GM23338 (cell line): ENCODE results near the gene C11orf42. TPM values are rescaled to one million over a fixed set of nuclear protein-coding genes. Genes with fewer than 3 reads are reported as not detected.

Source experiments
- ATAC-seq: fragments of 200-7000 bp; cut with Tn5 transposase; 3 replicates; pipeline ENCODE4 v1.9.1; 2020
- DNase-seq: peaks from one replicate; pipeline ENCODE4 v3.0.0-alpha.2; 2015; ENCODE audit warnings: low spot score
- H2AFZ ChIP-seq: fragments of 200-600 bp; sonication (generic); 2 replicates; pipeline ENCODE4 v1.8.0; 2016; ENCODE audit warnings: antibody characterized with exemption, mild to moderate bottlenecking, moderate library complexity
- H3F3A ChIP-seq: fragments of 200-600 bp; sonication (generic); replicated peaks from 2 replicates; pipeline ENCODE4 v1.8.0; 2017; ENCODE audit warnings: antibody characterized with exemption, mixed run types, low read depth
- H3K27ac ChIP-seq: fragments of 200-600 bp; sonication (generic); 2 replicates; pipeline ENCODE4 v1.6.1; 2016; ENCODE audit warnings: low read depth
- H3K27me3 ChIP-seq: fragments of 200-600 bp; sonication (generic); 2 replicates; pipeline ENCODE4 v1.8.0; 2016; ENCODE audit warnings: mild to moderate bottlenecking, mixed run types, moderate library complexity; ENCODE audit not compliant: insufficient read depth
- H3K36me3 ChIP-seq: fragments of 200-600 bp; sonication (generic); 2 replicates; pipeline ENCODE4 v1.8.0; 2016; ENCODE audit warnings: mild to moderate bottlenecking; ENCODE audit not compliant: insufficient read depth
- H3K4me1 ChIP-seq: fragments of 200-600 bp; sonication (generic); 2 replicates; pipeline ENCODE4 v1.8.0; 2016; ENCODE audit warnings: mild to moderate bottlenecking, moderate library complexity; ENCODE audit not compliant: insufficient read depth
- H3K4me2 ChIP-seq: fragments of 200-600 bp; sonication (generic); 2 replicates; pipeline ENCODE4 v1.7.1; 2017; ENCODE audit warnings: mixed run types
- H3K4me3 ChIP-seq: fragments of 200-600 bp; sonication (generic); 2 replicates; pipeline ENCODE4 v1.6.1; 2016; ENCODE audit warnings: mixed run types
- H3K79me2 ChIP-seq: fragments of 200-600 bp; sonication (generic); replicated peaks from 2 replicates; pipeline ENCODE4 v1.8.0; 2017; ENCODE audit warnings: mild to moderate bottlenecking; ENCODE audit not compliant: insufficient read depth
- H3K9me2 ChIP-seq: fragments of 200-600 bp; sonication (generic); 2 replicates; pipeline ENCODE4 v1.8.0; 2017; ENCODE audit not compliant: insufficient read depth
- H4K20me1 ChIP-seq: fragments of 200-600 bp; sonication (generic); replicated peaks from 2 replicates; pipeline ENCODE4 v1.8.0; 2017; ENCODE audit warnings: mild to moderate bottlenecking; ENCODE audit not compliant: insufficient read depth
- H3K27ac Mint-ChIP-seq: 2 replicates; pipeline ENCODE4 v1.8.0; 2020; ENCODE audit warnings: inconsistent platforms, mild to moderate bottlenecking, moderate library complexity, mixed read lengths
- H3K27me3 Mint-ChIP-seq: 3 replicates; pipeline ENCODE4 v1.8.0; 2022; ENCODE audit warnings: low read depth, mild to moderate bottlenecking, moderate library complexity, mixed read lengths, inconsistent platforms; ENCODE audit not compliant: insufficient read depth, poor library complexity
- H3K36me3 Mint-ChIP-seq: 3 replicates; pipeline ENCODE4 v1.8.0; 2021; ENCODE audit warnings: low read depth, mild to moderate bottlenecking, inconsistent platforms, moderate library complexity, mixed read lengths
- H3K4me1 Mint-ChIP-seq: 3 replicates; pipeline ENCODE4 v1.8.0; 2020; ENCODE audit warnings: mild to moderate bottlenecking, inconsistent platforms, mixed read lengths
- H3K4me3 Mint-ChIP-seq: 3 replicates; pipeline ENCODE4 v1.8.0; 2021; ENCODE audit warnings: moderate library complexity, mild to moderate bottlenecking, inconsistent platforms, mixed read lengths
- H3K9me3 Mint-ChIP-seq: 3 replicates; pipeline ENCODE4 v1.8.0; 2020; ENCODE audit warnings: moderate library complexity, mild to moderate bottlenecking, inconsistent platforms, mixed read lengths
- CREB1 ChIP-seq: fragments of 250-450 bp; sonication (Bioruptor Pico); IDR thresholded peaks from 2 replicates; pipeline ENCODE4 v1.5.0; 2020; ENCODE audit warnings: low read depth, mild to moderate bottlenecking, moderate library complexity
- CTCF ChIP-seq, 2 experiments: fragments of 200-600 bp in 1 of 2; sonication (generic) in 1 of 2; conservative IDR thresholded peaks; 2 replicates each; pipeline versions ENCODE4 v1.5.1 to v1.6.1; 2016 to 2017; ENCODE audit warnings: antibody characterized with exemption in 2 of 2, low read depth in 2 of 2, mild to moderate bottlenecking in 2 of 2, moderate library complexity in 1 of 2
- ETS1 ChIP-seq: IDR thresholded peaks from 2 replicates; pipeline ENCODE4 v1.6.1; 2016; ENCODE audit warnings: antibody characterized with exemption
- EZH2 ChIP-seq: fragments of 200-600 bp; sonication (generic); IDR thresholded peaks from one replicate; pipeline ENCODE4 v1.8.0; 2017; ENCODE audit warnings: antibody characterized with exemption, mild to moderate bottlenecking, low read depth; ENCODE audit not compliant: unreplicated experiment
- EZH2phosphoT487 ChIP-seq: fragments of 200-600 bp; sonication (generic); IDR thresholded peaks from one replicate; pipeline ENCODE4 v1.8.1; 2018; ENCODE audit warnings: antibody characterized with exemption; ENCODE audit not compliant: unreplicated experiment
- JUNB ChIP-seq: IDR thresholded peaks from one replicate; pipeline ENCODE4 v1.6.1; 2016; ENCODE audit warnings: antibody characterized with exemption; ENCODE audit not compliant: unreplicated experiment
- NANOG ChIP-seq: IDR thresholded peaks from 2 replicates; pipeline ENCODE4 v1.6.1; 2016; ENCODE audit warnings: antibody characterized with exemption, borderline replicate concordance
- POLR2AphosphoS5 ChIP-seq: IDR thresholded peaks from 2 replicates; pipeline ENCODE4 v1.6.1; 2016; ENCODE audit warnings: antibody characterized with exemption, low read depth
- STAT1 ChIP-seq: IDR thresholded peaks from one replicate; pipeline ENCODE4 v1.6.1; 2016; ENCODE audit warnings: antibody characterized with exemption; ENCODE audit not compliant: unreplicated experiment
- ZNF114 ChIP-seq: fragments of 250-450 bp; sonication (Bioruptor Pico); IDR thresholded peaks from 2 replicates; pipeline ENCODE4 v1.5.0; 2020; ENCODE audit warnings: mild to moderate bottlenecking, moderate library complexity
- ZNF331 ChIP-seq: fragments of 250-450 bp; sonication (Bioruptor Pico); IDR thresholded peaks from 2 replicates; pipeline ENCODE4 v1.5.0; 2020; ENCODE audit warnings: low read depth, mild to moderate bottlenecking, moderate library complexity
- polyA plus RNA-seq: library from polyadenylated mRNA; unstranded; fragments of >200 nt; fragmentation: Nextera tagmentation; extraction: Ambion mirVana; gene quantifications from 2 replicates; pipeline ENCODE4 v1.2.1, GENCODE V29; 2016
- total RNA-seq: library from RNA; depleted of rRNA; stranded (reverse); fragments of >200 nt; shearing (Covaris generic); gene quantifications from 2 replicates; pipeline ENCODE4 v1.2.3, GENCODE V29; 2014
- TF ChIP-seq, protein P1 (sequence below): fragments of 250-450 bp; sonication (Bioruptor Pico); IDR thresholded peaks from 2 replicates; pipeline ENCODE4 v1.5.0; 2020; ENCODE audit warnings: mild to moderate bottlenecking, moderate library complexity

C11orf42 gene
- total and polyA plus RNA-seq, 2 experiments from 2014 or later = not detected

DNA sequence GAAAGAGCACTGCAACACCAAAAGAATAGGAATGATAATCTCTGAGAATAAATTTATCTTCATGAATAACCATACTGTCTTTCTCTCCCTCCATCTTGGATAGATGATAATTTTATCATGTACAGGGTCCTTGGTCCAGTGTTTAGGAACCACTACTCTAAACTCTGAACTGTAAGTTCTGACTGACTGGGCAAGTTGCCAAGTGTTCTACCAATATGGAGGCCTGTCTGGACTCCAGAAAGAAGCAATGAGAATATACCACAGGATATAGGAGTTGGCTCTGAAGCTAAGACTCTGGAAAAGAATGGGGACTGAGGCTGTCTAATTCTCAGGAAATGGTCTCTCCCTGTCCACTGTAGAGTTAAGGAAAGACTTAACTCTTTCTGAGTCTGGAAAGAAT lies 27.5 kb downstream of the C11orf42 start:
- Histone ChIP-seq H3K4me2 (no peak overlapping the region; the same call in 1 of the 2 replicates), H4K20me1 (peaks cover 32% of the 10 kb centered on the region), H3K9me2 (no peaks in the 10 kb centered on the region), H3K27me3 (no peaks in the 10 kb centered on the region), H3F3A (no peaks in the 10 kb centered on the region), H3K4me3 (no peak overlapping the region), H3K4me1 (peaks cover 3% of the 10 kb centered on the region), H3K36me3 (no peaks in the 10 kb centered on the region), H2AFZ (no peak overlapping the region), H3K79me2 (peaks cover 50% of the 10 kb centered on the region), H3K27ac (no peak overlapping the region)
- H3K27ac Mint-ChIP-seq = no peak overlapping the region
- no peak for DNase-seq
- peaks cover 12% of the 10 kb centered on the region for H3K4me1 Mint-ChIP-seq
- no peak for ATAC-seq
- H3K4me3 Mint-ChIP-seq = peak overlapping the region; percentile 39; the same call in 2 of the 3 replicates
- H3K27me3 Mint-ChIP-seq = peaks cover 6% of the 10 kb centered on the region
- H3K9me3 Mint-ChIP-seq = no peaks in the 10 kb centered on the region
- no peaks in the 10 kb centered on the region for H3K36me3 Mint-ChIP-seq
- TF ChIP-seq ZNF331 (no peak), STAT1 (no peak), ETS1 (no peak), ZNF114 (CRISPR knock-in tag) (no peak), NANOG (no peak), EZH2phosphoT487 (no peak), POLR2AphosphoS5 (no peak), EZH2 (no peak), JUNB (no peak)

DNA sequence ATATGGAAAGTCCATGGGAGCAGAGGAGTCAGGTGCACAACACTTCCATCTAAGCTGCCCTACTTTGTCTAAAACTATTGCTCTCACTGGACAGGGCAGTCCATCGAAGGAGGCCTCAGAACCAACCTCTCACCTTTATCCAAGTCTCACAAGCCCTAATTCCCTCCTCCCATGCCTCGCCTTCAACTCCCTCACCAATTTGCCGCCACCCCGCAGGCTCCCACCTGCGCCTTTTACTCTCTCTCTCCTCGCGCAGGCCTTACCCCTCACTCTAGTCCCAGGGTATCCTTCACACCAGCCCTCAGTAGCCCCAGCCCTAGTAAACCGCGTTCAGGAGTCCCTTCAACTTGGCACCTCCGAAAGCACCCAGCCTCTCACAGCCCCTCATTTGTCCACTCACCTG lies 28.6 kb downstream of the C11orf42 start:
- H3K9me2 ChIP-seq = no peaks in the 10 kb centered on the region
- no peaks in the 10 kb centered on the region for H3F3A ChIP-seq
- Mint-ChIP-seq H3K36me3 (no peaks in the 10 kb centered on the region), H3K27ac (peak overlapping the region; percentile 97), H3K27me3 (peaks cover 6% of the 10 kb centered on the region), H3K4me3 (peak overlapping the region; percentile 99), H3K4me1 (peaks cover 12% of the 10 kb centered on the region), H3K9me3 (no peaks in the 10 kb centered on the region)
- H3K4me2 ChIP-seq = peak overlapping the region; percentile 98
- no peak for DNase-seq
- ATAC-seq = peak; percentile 4
- H2AFZ ChIP-seq = peak overlapping the region; percentile 92; the same call in 1 of the 2 replicates
- H3K36me3 ChIP-seq = no peaks in the 10 kb centered on the region
- peaks cover 26% of the 10 kb centered on the region for H4K20me1 ChIP-seq
- peak overlapping the region; percentile 94 for H3K4me3 ChIP-seq
- H3K27ac ChIP-seq = no peak overlapping the region
- H3K79me2 ChIP-seq = peaks cover 43% of the 10 kb centered on the region
- no peaks in the 10 kb centered on the region for H3K27me3 ChIP-seq
- H3K4me1 ChIP-seq = peaks cover 3% of the 10 kb centered on the region
- no peak for TF ChIP-seq CTCF (conservative IDR thresholded peaks at IDR 0.05; ENCODE audit: low read depth in 2 of 2)
- TF ChIP-seq ZNF114 (CRISPR knock-in tag) = no peak
- no peak for TF ChIP-seq STAT1
- TF ChIP-seq JUNB = no peak
- TF ChIP-seq, protein P1, sequence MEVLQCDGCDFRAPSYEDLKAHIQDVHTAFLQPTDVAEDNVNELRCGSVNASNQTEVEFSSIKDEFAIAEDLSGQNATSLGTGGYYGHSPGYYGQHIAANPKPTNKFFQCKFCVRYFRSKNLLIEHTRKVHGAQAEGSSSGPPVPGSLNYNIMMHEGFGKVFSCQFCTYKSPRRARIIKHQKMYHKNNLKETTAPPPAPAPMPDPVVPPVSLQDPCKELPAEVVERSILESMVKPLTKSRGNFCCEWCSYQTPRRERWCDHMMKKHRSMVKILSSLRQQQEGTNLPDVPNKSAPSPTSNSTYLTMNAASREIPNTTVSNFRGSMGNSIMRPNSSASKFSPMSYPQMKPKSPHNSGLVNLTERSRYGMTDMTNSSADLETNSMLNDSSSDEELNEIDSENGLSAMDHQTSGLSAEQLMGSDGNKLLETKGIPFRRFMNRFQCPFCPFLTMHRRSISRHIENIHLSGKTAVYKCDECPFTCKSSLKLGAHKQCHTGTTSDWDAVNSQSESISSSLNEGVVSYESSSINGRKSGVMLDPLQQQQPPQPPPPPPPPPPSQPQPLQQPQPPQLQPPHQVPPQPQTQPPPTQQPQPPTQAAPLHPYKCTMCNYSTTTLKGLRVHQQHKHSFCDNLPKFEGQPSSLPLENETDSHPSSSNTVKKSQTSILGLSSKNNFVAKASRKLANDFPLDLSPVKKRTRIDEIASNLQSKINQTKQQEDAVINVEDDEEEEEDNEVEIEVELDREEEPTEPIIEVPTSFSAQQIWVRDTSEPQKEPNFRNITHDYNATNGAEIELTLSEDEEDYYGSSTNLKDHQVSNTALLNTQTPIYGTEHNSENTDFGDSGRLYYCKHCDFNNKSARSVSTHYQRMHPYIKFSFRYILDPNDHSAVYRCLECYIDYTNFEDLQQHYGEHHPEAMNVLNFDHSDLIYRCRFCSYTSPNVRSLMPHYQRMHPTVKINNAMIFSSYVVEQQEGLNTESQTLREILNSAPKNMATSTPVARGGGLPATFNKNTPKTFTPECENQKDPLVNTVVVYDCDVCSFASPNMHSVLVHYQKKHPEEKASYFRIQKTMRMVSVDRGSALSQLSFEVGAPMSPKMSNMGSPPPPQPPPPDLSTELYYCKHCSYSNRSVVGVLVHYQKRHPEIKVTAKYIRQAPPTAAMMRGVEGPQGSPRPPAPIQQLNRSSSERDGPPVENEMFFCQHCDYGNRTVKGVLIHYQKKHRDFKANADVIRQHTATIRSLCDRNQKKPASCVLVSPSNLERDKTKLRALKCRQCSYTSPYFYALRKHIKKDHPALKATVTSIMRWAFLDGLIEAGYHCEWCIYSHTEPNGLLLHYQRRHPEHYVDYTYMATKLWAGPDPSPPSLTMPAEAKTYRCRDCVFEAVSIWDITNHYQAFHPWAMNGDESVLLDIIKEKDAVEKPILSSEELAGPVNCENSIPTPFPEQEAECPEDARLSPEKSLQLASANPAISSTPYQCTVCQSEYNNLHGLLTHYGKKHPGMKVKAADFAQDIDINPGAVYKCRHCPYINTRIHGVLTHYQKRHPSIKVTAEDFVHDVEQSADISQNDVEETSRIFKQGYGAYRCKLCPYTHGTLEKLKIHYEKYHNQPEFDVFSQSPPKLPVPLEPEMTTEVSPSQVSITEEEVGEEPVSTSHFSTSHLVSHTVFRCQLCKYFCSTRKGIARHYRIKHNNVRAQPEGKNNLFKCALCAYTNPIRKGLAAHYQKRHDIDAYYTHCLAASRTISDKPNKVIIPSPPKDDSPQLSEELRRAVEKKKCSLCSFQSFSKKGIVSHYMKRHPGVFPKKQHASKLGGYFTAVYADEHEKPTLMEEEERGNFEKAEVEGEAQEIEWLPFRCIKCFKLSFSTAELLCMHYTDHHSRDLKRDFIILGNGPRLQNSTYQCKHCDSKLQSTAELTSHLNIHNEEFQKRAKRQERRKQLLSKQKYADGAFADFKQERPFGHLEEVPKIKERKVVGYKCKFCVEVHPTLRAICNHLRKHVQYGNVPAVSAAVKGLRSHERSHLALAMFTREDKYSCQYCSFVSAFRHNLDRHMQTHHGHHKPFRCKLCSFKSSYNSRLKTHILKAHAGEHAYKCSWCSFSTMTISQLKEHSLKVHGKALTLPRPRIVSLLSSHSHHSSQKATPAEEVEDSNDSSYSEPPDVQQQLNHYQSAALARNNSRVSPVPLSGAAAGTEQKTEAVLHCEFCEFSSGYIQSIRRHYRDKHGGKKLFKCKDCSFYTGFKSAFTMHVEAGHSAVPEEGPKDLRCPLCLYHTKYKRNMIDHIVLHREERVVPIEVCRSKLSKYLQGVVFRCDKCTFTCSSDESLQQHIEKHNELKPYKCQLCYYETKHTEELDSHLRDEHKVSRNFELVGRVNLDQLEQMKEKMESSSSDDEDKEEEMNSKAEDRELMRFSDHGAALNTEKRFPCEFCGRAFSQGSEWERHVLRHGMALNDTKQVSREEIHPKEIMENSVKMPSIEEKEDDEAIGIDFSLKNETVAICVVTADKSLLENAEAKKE = no peak
- no peak for TF ChIP-seq EZH2
- TF ChIP-seq NANOG = no peak
- TF ChIP-seq ETS1 = no peak
- no peak for TF ChIP-seq CREB1 (CRISPR knock-in tag)
